Endodermal cell (in vitro differentiated cells): Measurements from ENCODE around the gene ZBTB20. TPM values are rescaled to one million over a fixed set of nuclear protein-coding genes. Genes with fewer than 3 reads are reported as not detected.

Source experiments
- DNase-seq: peaks from one replicate; pipeline ENCODE4 v3.0.0-alpha.2; 2017
- H3K27ac ChIP-seq: 2 replicates; pipeline ENCODE4 v1.5.1; 2013; ENCODE audit warnings: mild to moderate bottlenecking, low read depth, low read length, moderate library complexity
- H3K27me3 ChIP-seq: 2 replicates; pipeline ENCODE4 v1.6.1; 2013; ENCODE audit warnings: mild to moderate bottlenecking, low read length, moderate library complexity; ENCODE audit not compliant: insufficient read depth, control insufficient read depth, poor library complexity, severe bottlenecking
- H3K36me3 ChIP-seq: 2 replicates; pipeline ENCODE4 v1.7.0; 2013; ENCODE audit warnings: mild to moderate bottlenecking, low read length, moderate library complexity; ENCODE audit not compliant: control insufficient read depth, insufficient read depth
- H3K4me1 ChIP-seq: one replicate; pipeline ENCODE4 v1.7.0; 2013; ENCODE audit warnings: low read length; ENCODE audit not compliant: control insufficient read depth, insufficient read depth
- H3K4me3 ChIP-seq: 2 replicates; pipeline ENCODE4 v1.5.1; 2013; ENCODE audit warnings: mild to moderate bottlenecking, low read length, moderate library complexity
- H3K9ac ChIP-seq: 2 replicates; pipeline ENCODE4 v1.6.1; 2013; ENCODE audit warnings: mild to moderate bottlenecking, low read length, moderate library complexity; ENCODE audit not compliant: poor library complexity, severe bottlenecking; ENCODE audit errors: extremely low read depth
- H3K9me3 ChIP-seq: 2 replicates; pipeline ENCODE4 v1.6.1; 2013; ENCODE audit warnings: mild to moderate bottlenecking, low read length, moderate library complexity; ENCODE audit not compliant: control insufficient read depth
- H3K27ac Mint-ChIP-seq: 2 replicates; pipeline ENCODE4 v1.8.0; 2020; ENCODE audit warnings: mixed read lengths
- H3K27me3 Mint-ChIP-seq: 2 replicates; pipeline ENCODE4 v1.8.0; 2021; ENCODE audit warnings: mild to moderate bottlenecking, mixed read lengths; ENCODE audit not compliant: insufficient read depth
- H3K36me3 Mint-ChIP-seq: 2 replicates; pipeline ENCODE4 v1.8.0; 2020; ENCODE audit warnings: low read depth, mixed read lengths
- H3K4me1 Mint-ChIP-seq: 2 replicates; pipeline ENCODE4 v1.8.0; 2020; ENCODE audit warnings: mixed read lengths
- H3K4me3 Mint-ChIP-seq: 2 replicates; pipeline ENCODE4 v1.8.0; 2020; ENCODE audit warnings: mild to moderate bottlenecking, moderate library complexity, mixed read lengths
- H3K9me3 Mint-ChIP-seq: 2 replicates; pipeline ENCODE4 v1.8.0; 2020; ENCODE audit warnings: mild to moderate bottlenecking, mixed read lengths
- CTCF ChIP-seq: fragments of 200-600 bp; sonication (generic); conservative IDR thresholded peaks from 2 replicates; pipeline ENCODE4 v1.5.0; 2021; ENCODE audit warnings: antibody characterized with exemption, mild to moderate bottlenecking
- WGBS, 2 experiments: methylation state at CpG; one replicate each; pipeline versions ENCODE4 v1.1.5 to v1.1.7; 2013; ENCODE audit warnings: missing lambda C conversion rate in 2 of 2, mixed read lengths in 1 of 2; ENCODE audit not compliant: insufficient coverage in 1 of 2, insufficient read length in 1 of 2; 5-methylcytosine and 5-hydroxymethylcytosine counted together
- total RNA-seq, 2 donors: library from RNA; stranded (reverse); fragmentation: NEBNext Ultra II Directional in 1 of 2; extraction: Animal tissue kit (Norgen Biotek cat#: 25700) in 1 of 2; gene quantifications; 2 replicates in 1 of 2; 3 replicates in 1 of 2; pipeline ENCODE4 v1.2.1, GENCODE V29; 2021

The ZBTB20 gene
- total RNA-seq, 2 donors from 2014 or later = 1.6 to 2.9 TPM

- H3K4me1 Mint-ChIP-seq = no peaks in the 10 kb centered on the region
Measured at GRCh38 chr3:114942773-114943172, 204.3 kb downstream of the ZBTB20 start.

DNA sequence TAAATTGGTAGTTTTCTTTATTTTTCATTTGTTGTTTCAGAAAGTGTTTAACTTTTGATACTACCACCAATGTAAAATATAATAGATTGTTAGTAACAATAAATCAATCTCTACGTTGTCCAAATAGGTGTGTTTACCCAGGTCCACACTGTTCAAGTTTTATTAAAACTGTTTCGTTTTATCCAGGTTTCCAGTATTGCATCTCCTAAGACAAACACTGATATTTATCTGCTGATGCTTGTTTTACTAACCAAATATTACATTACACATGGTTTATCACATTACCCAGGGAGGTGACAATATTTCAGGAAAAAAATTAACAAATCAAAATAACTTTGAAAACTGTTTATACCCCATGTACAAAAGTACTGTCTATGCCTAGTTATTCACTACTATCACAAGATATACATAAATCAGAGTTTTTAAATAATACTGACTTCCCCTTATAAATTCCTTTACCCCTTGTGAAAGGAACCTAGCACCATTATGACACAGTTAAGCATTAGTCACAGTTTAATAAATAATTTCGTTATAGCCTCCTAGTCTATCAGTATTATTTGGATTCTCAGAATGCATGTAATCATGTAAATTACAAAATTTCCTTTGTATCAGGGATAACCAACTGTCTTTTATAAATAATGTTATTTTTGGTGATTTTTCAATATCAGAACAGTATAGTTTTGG, 205.3 kb downstream of the ZBTB20 start:
- no peaks in the 10 kb centered on the region for H3K36me3 ChIP-seq
- no peaks in the 10 kb centered on the region for H3K4me1 Mint-ChIP-seq
- no peaks in the 10 kb centered on the region for H3K27me3 ChIP-seq
- no peak overlapping the region for H3K9ac ChIP-seq
- H3K4me3 Mint-ChIP-seq = no peak overlapping the region
- no peaks in the 10 kb centered on the region for H3K36me3 Mint-ChIP-seq
- no peak for TF ChIP-seq CTCF
- no peaks in the 10 kb centered on the region for H3K4me1 ChIP-seq
- H3K27me3 Mint-ChIP-seq = no peaks in the 10 kb centered on the region
- H3K27ac ChIP-seq = no peak overlapping the region
- DNase-seq = no peak
- H3K27ac Mint-ChIP-seq = no peak overlapping the region
- H3K9me3 ChIP-seq = no peaks in the 10 kb centered on the region
- no peak overlapping the region for H3K4me3 ChIP-seq
- WGBS, 2 experiments = 85 to 100% methylated on average over 2 to 3 of the region's 3 CpGs
- no peaks in the 10 kb centered on the region for H3K9me3 Mint-ChIP-seq

More at GRCh38 chr3:114942773-114943172, 204.3 kb downstream of the ZBTB20 start:
- Histone ChIP-seq H3K4me1 (no peaks in the 10 kb centered on the region), H3K9me3 (no peaks in the 10 kb centered on the region), H3K27me3 (no peaks in the 10 kb centered on the region), H3K9ac (no peak overlapping the region), H3K27ac (no peak overlapping the region), H3K36me3 (no peaks in the 10 kb centered on the region), H3K4me3 (no peak overlapping the region)
- DNase-seq = no peak
- no peak for TF ChIP-seq CTCF
- Mint-ChIP-seq H3K27ac (no peak overlapping the region), H3K27me3 (no peaks in the 10 kb centered on the region), H3K36me3 (no peaks in the 10 kb centered on the region), H3K9me3 (no peaks in the 10 kb centered on the region), H3K4me3 (no peak overlapping the region)
- 90 to 95% methylated on average over 2 of the region's 2 CpGs for WGBS, 2 experiments

DNA sequence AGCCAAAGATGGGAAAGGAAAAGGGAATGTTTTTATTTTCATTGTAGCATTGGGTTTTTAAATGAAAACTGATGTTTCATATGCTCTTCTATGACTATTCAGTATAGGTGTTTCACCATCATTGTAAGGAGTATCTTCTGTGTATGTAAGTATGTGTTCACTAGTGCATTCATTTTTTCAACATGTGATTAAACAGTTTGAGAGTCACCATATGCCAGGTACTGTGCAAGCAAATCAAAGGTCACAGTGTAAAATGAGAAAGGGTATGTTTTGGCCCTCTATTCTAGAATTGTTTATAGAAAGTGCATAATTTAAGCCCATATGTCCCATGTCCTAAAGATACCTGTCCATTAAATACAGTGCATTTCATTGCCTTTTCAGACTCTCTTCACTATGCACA, 207.2 kb downstream of the ZBTB20 start:
- H3K4me3 Mint-ChIP-seq = no peak overlapping the region

More for the DNA sequence above, 207.2 kb downstream of the ZBTB20 start:
- no peak overlapping the region for H3K27ac ChIP-seq
- no peaks in the 10 kb centered on the region for H3K36me3 ChIP-seq
- no peak for DNase-seq
- no peaks in the 10 kb centered on the region for H3K4me1 ChIP-seq
- no peaks in the 10 kb centered on the region for H3K9me3 ChIP-seq
- H3K4me3 ChIP-seq = no peak overlapping the region
- no peaks in the 10 kb centered on the region for H3K4me1 Mint-ChIP-seq
- H3K9ac ChIP-seq = no peak overlapping the region
- no peak for TF ChIP-seq CTCF
- H3K27ac Mint-ChIP-seq = no peak overlapping the region
- no peaks in the 10 kb centered on the region for H3K27me3 Mint-ChIP-seq
- no peaks in the 10 kb centered on the region for H3K27me3 ChIP-seq
- H3K9me3 Mint-ChIP-seq = no peaks in the 10 kb centered on the region
- H3K36me3 Mint-ChIP-seq = no peaks in the 10 kb centered on the region
